HFFc6 (cell line): ENCODE data around the gene GPHN. TPM values are rescaled to one million over a fixed set of nuclear protein-coding genes. Genes with fewer than 3 reads are reported as not detected.
"Not testable (repeated sequence)": the region's sequence is repeated elsewhere in the genome, so short reads cannot be mapped to it uniquely, and the experiment has no call there.

Experiments used
- DNase-seq: peaks from one replicate; pipeline ENCODE4 v3.0.0-alpha.2; 2018
- H3K27ac Mint-ChIP-seq: 2 replicates; pipeline ENCODE4 v1.8.0; 2020; ENCODE audit warnings: mild to moderate bottlenecking, mixed read lengths
- H3K27me3 Mint-ChIP-seq: 2 replicates; pipeline ENCODE4 v1.8.0; 2021; ENCODE audit warnings: mild to moderate bottlenecking, moderate library complexity, mixed read lengths; ENCODE audit not compliant: insufficient read depth
- H3K36me3 Mint-ChIP-seq: 2 replicates; pipeline ENCODE4 v1.8.0; 2021; ENCODE audit warnings: low read depth, mixed read lengths
- H3K4me1 Mint-ChIP-seq: 2 replicates; pipeline ENCODE4 v1.8.0; 2020; ENCODE audit warnings: low read depth, mixed read lengths
- H3K4me3 Mint-ChIP-seq: 2 replicates; pipeline ENCODE4 v1.8.0; 2020; ENCODE audit warnings: mild to moderate bottlenecking, moderate library complexity, mixed read lengths
- H3K9me3 Mint-ChIP-seq: 2 replicates; pipeline ENCODE4 v1.8.0; 2020; ENCODE audit warnings: mild to moderate bottlenecking, mixed read lengths
- total RNA-seq, 6 experiments: library from RNA; stranded (reverse); fragmentation: NEBNext Ultra II Directional; extraction: Animal tissue kit (Norgen Biotek cat#: 25700); gene quantifications; 2 replicates in 1 of 6; 3 replicates in 5 of 6; pipeline ENCODE4 v1.2.3, GENCODE V29; 2021
- TF ChIP-seq, protein P1 (sequence below): fragments of 200-600 bp; sonication (generic); IDR thresholded peaks from 2 replicates; pipeline ENCODE4 v1.5.0; 2021; ENCODE audit warnings: antibody characterized with exemption, mild to moderate bottlenecking

Gene GPHN
- total RNA-seq, 6 experiments from 2014 or later, result 11.2 to 16.4 (median 15.0) TPM

- Mint-ChIP-seq H3K27ac (no peak overlapping the region), H3K9me3 (no peaks in the 10 kb centered on the region), H3K36me3 (no peaks in the 10 kb centered on the region), H3K4me3 (peak overlapping the region; percentile 27; the same call in 1 of the 2 replicates), H3K27me3 (no peaks in the 10 kb centered on the region; the same call in none of the 2 replicates), H3K4me1 (no peaks in the 10 kb centered on the region)
- TF ChIP-seq, protein P1, sequence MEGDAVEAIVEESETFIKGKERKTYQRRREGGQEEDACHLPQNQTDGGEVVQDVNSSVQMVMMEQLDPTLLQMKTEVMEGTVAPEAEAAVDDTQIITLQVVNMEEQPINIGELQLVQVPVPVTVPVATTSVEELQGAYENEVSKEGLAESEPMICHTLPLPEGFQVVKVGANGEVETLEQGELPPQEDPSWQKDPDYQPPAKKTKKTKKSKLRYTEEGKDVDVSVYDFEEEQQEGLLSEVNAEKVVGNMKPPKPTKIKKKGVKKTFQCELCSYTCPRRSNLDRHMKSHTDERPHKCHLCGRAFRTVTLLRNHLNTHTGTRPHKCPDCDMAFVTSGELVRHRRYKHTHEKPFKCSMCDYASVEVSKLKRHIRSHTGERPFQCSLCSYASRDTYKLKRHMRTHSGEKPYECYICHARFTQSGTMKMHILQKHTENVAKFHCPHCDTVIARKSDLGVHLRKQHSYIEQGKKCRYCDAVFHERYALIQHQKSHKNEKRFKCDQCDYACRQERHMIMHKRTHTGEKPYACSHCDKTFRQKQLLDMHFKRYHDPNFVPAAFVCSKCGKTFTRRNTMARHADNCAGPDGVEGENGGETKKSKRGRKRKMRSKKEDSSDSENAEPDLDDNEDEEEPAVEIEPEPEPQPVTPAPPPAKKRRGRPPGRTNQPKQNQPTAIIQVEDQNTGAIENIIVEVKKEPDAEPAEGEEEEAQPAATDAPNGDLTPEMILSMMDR, result peak; percentile 86
- DNase-seq, result peak; percentile 45
These were observed 12.5 kb upstream of the GPHN start for GRCh38 chr14:66495218-66496098.

GRCh38 chr14:66496188-66496807 is 11.6 kb upstream of the GPHN start:
- TF ChIP-seq, protein P1, result no peak
- H3K27ac Mint-ChIP-seq, result no peak overlapping the region

DNA sequence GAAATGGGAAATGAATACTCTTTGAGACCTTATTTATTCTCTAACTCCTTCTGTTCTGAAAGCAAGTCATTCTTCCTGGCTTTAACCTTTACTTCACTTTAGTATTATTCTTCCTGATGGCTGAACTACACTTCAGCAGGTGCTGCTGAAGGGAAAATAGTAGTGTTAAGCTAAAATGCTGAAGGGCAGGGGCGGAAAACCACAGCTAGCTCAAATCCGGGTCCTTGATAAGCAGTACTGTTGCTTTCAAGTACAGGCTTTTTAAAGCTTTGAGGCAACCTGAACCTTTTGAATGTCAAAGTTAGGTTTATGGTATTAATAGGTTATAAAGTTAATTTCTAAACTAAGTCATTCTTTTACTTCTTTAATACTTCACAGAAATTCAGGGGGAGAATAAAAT is 11.0 kb upstream of the GPHN start:
- no peaks in the 10 kb centered on the region for H3K9me3 Mint-ChIP-seq
- DNase-seq, result no peak
- TF ChIP-seq, protein P1, result no peak
- no peaks in the 10 kb centered on the region for H3K4me1 Mint-ChIP-seq
- H3K27ac Mint-ChIP-seq, result no peak overlapping the region
- no peaks in the 10 kb centered on the region for H3K36me3 Mint-ChIP-seq
- no peaks in the 10 kb centered on the region; the same call in none of the 2 replicates for H3K27me3 Mint-ChIP-seq
- H3K4me3 Mint-ChIP-seq, result no peak overlapping the region

More at GRCh38 chr14:66496188-66496807, 11.6 kb upstream of the GPHN start:
- Mint-ChIP-seq H3K4me3 (no peak overlapping the region), H3K36me3 (no peaks in the 10 kb centered on the region), H3K9me3 (no peaks in the 10 kb centered on the region), H3K27me3 (no peaks in the 10 kb centered on the region; the same call in none of the 2 replicates), H3K4me1 (no peaks in the 10 kb centered on the region)
- no peak for DNase-seq

DNA sequence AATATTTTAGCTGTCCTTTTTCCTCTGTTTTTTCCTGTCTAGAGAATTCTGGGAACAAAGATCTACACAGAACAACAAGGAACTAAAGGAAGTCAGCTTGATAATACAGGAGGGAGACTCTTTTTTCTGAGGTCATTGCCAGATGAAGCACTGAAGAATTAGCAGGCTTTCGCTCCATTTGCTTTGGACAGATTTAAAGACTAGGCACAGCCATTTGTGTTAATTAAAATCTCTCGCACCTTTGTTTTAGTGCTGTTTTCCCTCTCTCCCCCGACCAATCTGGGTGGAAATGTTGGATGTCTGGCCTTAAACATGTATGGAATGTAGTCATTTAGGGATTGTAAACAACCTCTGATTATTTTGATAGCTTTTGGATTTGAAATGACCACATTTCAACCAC is 9.6 kb upstream of the GPHN start:
- TF ChIP-seq, protein P1, result no peak
- Mint-ChIP-seq H3K36me3 (no peaks in the 10 kb centered on the region), H3K4me1 (no peaks in the 10 kb centered on the region), H3K27ac (no peak overlapping the region), H3K9me3 (no peaks in the 10 kb centered on the region), H3K4me3 (no peak overlapping the region), H3K27me3 (no peaks in the 10 kb centered on the region; the same call in none of the 2 replicates)
- DNase-seq, result no peak

- TF ChIP-seq, protein P1, result no peak
- H3K9me3 Mint-ChIP-seq, result no peaks in the 10 kb centered on the region
- no peak overlapping the region for H3K4me3 Mint-ChIP-seq
- no peak for DNase-seq
- no peaks in the 10 kb centered on the region; the same call in none of the 2 replicates for H3K27me3 Mint-ChIP-seq
- H3K4me1 Mint-ChIP-seq, result no peaks in the 10 kb centered on the region
- no peak overlapping the region for H3K27ac Mint-ChIP-seq
- no peaks in the 10 kb centered on the region for H3K36me3 Mint-ChIP-seq
These were observed 6.4 kb upstream of the GPHN start for GRCh38 chr14:66501592-66501991.

GRCh38 chr14:66502836-66503235 is 5.1 kb upstream of the GPHN start:
- not testable (repeated sequence) for DNase-seq, H3K9me3 Mint-ChIP-seq, H3K27ac Mint-ChIP-seq, H3K36me3 Mint-ChIP-seq, H3K27me3 Mint-ChIP-seq, H3K4me1 Mint-ChIP-seq, H3K4me3 Mint-ChIP-seq
